ENCODE data around the gene ZMYND8.
"Not testable (repeated sequence)": the region's sequence is repeated elsewhere in the genome, so short reads cannot be mapped to it uniquely, and the experiment has no call there.

The ZMYND8 gene

GRCh38 chr20:47370850-47371782 lies 14.6 kb upstream of the ZMYND8 start:
- DNase-seq (ENCODE audit: low read depth, low spot score), result no peak
- H3K4me3 ChIP-seq (ENCODE audit: low read depth, low read length), result no peak overlapping the region
- ChIA-PET CTCF (interaction anchor here (1.0 to 4.6 kb wide), 4 partner anchors 12 to 618 kb away, joined by 3 to 32 read pairs (median 10); no protein-coding TSS in a partner anchor), POLR2A (interaction anchor here (1.1 kb wide), 1 partner anchor 13 kb away, joined by 4 read pairs; no protein-coding TSS in a partner anchor)
- no peak for TF ChIP-seq CTCF (IDR thresholded peaks at IDR 0.05; ENCODE audit: insufficient read depth, low read length, missing control alignments)

DNA sequence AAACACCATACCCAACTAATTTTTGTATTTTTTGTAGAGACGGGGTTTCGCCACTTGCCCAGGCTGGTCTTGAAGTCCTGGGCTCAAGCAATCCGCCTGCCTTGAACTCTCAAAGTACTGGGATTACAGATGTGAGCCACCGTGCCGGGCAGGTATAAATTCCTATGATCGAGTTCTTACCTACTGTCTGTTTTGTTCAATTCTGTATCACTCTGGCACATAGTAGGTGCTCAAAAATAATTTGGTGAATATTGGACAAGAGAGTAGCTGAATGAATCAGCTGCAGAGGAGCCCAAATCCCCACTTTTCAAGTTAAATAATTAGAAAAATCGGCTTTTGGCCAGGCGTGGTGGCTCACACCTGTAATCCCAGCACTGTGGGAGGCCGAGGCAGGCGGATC lies 13.7 kb upstream of the ZMYND8 start:
- ChIA-PET POLR2A (interaction anchor here (1.1 kb wide), 1 partner anchor 14 kb away, joined by 4 read pairs; no protein-coding TSS in a partner anchor), CTCF (interaction anchor here (1.0 to 4.6 kb wide), 4 partner anchors 13 to 617 kb away, joined by 3 to 32 read pairs (median 8); no protein-coding TSS in a partner anchor)
- H3K4me3 ChIP-seq (ENCODE audit: low read depth, low read length), result no peak overlapping the region
- no peak for TF ChIP-seq CTCF (IDR thresholded peaks at IDR 0.05; ENCODE audit: insufficient read depth, low read length, missing control alignments)
- DNase-seq (ENCODE audit: low read depth, low spot score), result no peak

- H3K4me3 ChIP-seq (ENCODE audit: low read depth, low read length), result no peak overlapping the region
- CTCF ChIA-PET, result interaction anchor here (0.8 kb wide), 1 partner anchor 94 kb away, joined by 3 read pairs; no protein-coding TSS in a partner anchor
- DNase-seq (ENCODE audit: low read depth, low spot score), result no peak
- TF ChIP-seq CTCF (IDR thresholded peaks at IDR 0.05; ENCODE audit: insufficient read depth, low read length, missing control alignments), result no peak
- POLR2A ChIA-PET, result no interaction called here
Measured at GRCh38 chr20:47368301-47368700, 11.8 kb upstream of the ZMYND8 start.

- H3K4me3 ChIP-seq (ENCODE audit: low read depth, low read length); DNase-seq (ENCODE audit: low read depth, low spot score): not testable (repeated sequence)
- CTCF ChIA-PET, result interaction anchor here (1.4 to 1.7 kb wide), 3 partner anchors 7 to 93 kb away, joined by 4 to 7 read pairs (median 6); no protein-coding TSS in a partner anchor
- POLR2A ChIA-PET, result interaction anchor here (0.7 kb wide), 1 partner anchor 18 kb away, joined by 3 read pairs; no protein-coding TSS in a partner anchor
Measured at GRCh38 chr20:47366301-47366700, 9.8 kb upstream of the ZMYND8 start.

DNA sequence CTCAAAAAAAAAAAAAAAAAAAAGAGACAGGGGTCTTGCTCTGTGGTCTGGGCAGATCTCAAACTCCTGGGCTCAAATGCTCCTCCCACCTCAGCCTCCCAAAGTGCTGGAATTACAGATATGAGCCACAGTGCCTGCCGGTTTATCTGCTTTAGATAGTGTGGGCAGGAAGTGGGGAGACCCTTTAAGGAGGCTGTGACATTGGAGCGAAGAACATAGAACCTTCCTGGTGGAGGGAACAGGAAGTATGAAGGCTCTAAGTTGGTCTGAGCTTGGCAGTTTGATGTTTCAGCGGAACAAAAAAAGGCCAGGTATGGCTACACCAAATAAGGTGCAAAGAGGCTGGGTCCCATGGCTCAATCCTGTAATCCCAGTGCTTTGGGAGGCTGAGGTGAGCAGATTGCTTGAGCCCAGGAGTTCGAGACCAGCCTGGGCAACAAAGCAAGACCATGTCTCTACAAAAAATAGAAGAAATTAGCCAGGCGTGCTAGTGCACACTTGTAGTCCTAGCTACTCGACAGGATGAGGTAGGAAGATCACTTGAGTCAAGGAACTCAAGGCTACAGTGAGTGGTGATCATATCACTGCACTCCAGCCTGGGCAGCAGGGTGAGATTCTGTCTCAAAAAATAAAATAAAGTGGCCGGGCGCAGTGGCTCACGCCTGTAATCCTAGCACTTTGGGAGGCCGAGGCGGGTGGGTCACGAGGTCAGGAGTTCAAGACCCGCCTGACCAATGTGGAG lies 8.7 kb upstream of the ZMYND8 start:
- DNase-seq (ENCODE audit: low read depth, low spot score), result no peak
- TF ChIP-seq CTCF (IDR thresholded peaks at IDR 0.05; ENCODE audit: insufficient read depth, low read length, missing control alignments), result no peak
- no peak overlapping the region for H3K4me3 ChIP-seq (ENCODE audit: low read depth, low read length)
- ChIA-PET POLR2A (no interaction called here), CTCF (interaction anchor here (1.0 to 1.4 kb wide), 2 partner anchors 19 to 93 kb away, joined by 5 to 6 read pairs; no protein-coding TSS in a partner anchor)

DNA sequence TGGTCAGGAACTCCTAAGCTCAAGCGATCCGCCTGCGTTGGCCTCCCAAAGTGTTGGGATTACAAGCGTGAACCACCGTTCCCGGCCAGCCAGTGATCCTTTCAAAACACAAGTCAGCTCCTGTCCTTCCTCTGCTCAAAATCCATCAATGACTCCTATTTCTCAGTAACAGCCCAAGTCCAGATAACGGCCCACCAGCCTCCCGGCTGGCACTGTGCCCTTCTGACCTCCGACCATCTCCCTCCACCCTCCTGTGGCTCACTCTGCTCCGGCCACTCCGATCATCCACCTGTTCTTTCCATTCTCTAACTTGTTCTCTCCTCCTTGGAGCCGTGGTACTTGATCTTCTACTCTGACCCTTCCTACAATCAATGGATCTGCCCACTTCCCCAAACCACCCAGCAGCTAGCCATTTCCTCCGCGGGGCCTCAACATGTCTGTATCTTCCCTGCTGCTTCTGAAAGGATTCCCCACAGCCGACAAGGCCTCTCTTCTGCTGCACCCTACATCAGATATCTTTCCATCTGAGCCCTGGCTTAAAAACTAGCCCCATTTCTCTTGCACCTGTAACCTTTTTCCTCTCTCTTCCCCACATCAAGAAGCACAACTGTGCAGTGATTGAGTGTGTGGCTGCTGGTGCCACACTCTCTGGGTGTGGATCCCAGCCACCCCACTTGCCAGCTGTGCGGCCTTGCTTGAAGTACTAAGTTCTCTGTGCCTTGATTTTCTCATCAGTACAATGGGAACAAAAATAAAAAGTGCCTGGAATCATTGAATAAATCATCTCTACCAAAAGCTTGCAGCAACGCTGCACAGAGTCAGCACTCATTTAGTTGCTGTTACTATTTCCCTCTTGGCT lies 6.1 kb upstream of the ZMYND8 start:
- CTCF ChIA-PET, result interaction anchor here (0.6 to 10.7 kb wide), 3 partner anchors 21 to 172 kb away, joined by 3 to 112 read pairs (median 45); no protein-coding TSS in a partner anchor
- no peak for TF ChIP-seq CTCF (IDR thresholded peaks at IDR 0.05; ENCODE audit: insufficient read depth, low read length, missing control alignments)
- POLR2A ChIA-PET, result interaction anchor here (0.7 kb wide), 1 partner anchor 131 kb away, joined by 3 read pairs; no protein-coding TSS in a partner anchor
- no peak overlapping the region for H3K4me3 ChIP-seq (ENCODE audit: low read depth, low read length)
- no peak for DNase-seq (ENCODE audit: low read depth, low spot score)
